Prostate gland (tissue), 2 donors: ENCODE measurements around the gene CLDN5. TPM values are rescaled to one million over a fixed set of nuclear protein-coding genes. Genes with fewer than 3 reads are reported as not detected.

ENCODE experiments used
- DNase-seq: peaks from one replicate; pipeline ENCODE4 v3.0.0-alpha.2; 2019; ENCODE audit warnings: low spot score
- H3K27ac ChIP-seq, 2 donors: fragments of 200-600 bp; sonication (generic); 2 replicates each; pipeline ENCODE4 v1.5.1; 2017 to 2019
- H3K27me3 ChIP-seq: fragments of 200-600 bp; sonication (generic); replicated peaks from 2 replicates; pipeline ENCODE4 v1.5.1; 2019; ENCODE audit not compliant: insufficient read depth
- H3K36me3 ChIP-seq, 2 donors: fragments of 200-600 bp; sonication (generic); 1 replicate in 1 of 2; 2 replicates in 1 of 2; pipeline versions ENCODE4 v1.5.1 to v1.8.1; 2017 to 2019
- H3K4me1 ChIP-seq: fragments of 200-600 bp; sonication (generic); replicated peaks from 2 replicates; pipeline ENCODE4 v1.5.1; 2019
- H3K4me3 ChIP-seq, 2 donors: fragments of 200-600 bp; sonication (generic); 2 replicates each; pipeline ENCODE4 v1.5.1; 2017 to 2019
- H3K9me3 ChIP-seq: fragments of 200-600 bp; sonication (generic); 2 replicates; pipeline ENCODE4 v1.5.1; 2017
- POLR2A ChIP-seq: fragments of 450-650 bp; IDR thresholded peaks from one replicate; pipeline ENCODE4 v1.6.1; 2016; ENCODE audit warnings: antibody characterized with exemption, mild to moderate bottlenecking
- POLR2AphosphoS5 ChIP-seq: sonication (generic); formaldehyde crosslinking; IDR thresholded peaks from one replicate; pipeline ENCODE4 v1.6.1; 2017; ENCODE audit warnings: antibody characterized with exemption
- WGBS: methylation state at CpG from one replicate; pipeline ENCODE4 v1.1.5; 2018; 5-methylcytosine and 5-hydroxymethylcytosine counted together
- intact Hi-C: fragments of 100-400 bp; cut with DNase I; formaldehyde crosslinking; loops from one replicate; pipeline ENCODE4 v1.14.2; 2022
- total RNA-seq, 2 donors: library from RNA; depleted of rRNA; stranded (reverse); fragments of >200 nt; gene quantifications; one replicate each; pipeline ENCODE4 v1.1.0, GENCODE V29; 2016
- TF ChIP-seq, protein P1 (sequence below), 4 experiments: fragments of 200-600 bp in 2 of 4; fragments of 450-650 bp in 2 of 4; sonication (generic) in 2 of 4; IDR thresholded peaks; 1 replicate in 3 of 4; 2 replicates in 1 of 4; pipeline ENCODE4 v1.5.1; 2016 to 2019; ENCODE audit warnings: antibody characterized with exemption in 4 of 4, mild to moderate bottlenecking in 2 of 4, moderate library complexity in 2 of 4

The CLDN5 gene
- total RNA-seq, 2 donors from 2014 or later, result 31.9 to 46.9 TPM

DNA sequence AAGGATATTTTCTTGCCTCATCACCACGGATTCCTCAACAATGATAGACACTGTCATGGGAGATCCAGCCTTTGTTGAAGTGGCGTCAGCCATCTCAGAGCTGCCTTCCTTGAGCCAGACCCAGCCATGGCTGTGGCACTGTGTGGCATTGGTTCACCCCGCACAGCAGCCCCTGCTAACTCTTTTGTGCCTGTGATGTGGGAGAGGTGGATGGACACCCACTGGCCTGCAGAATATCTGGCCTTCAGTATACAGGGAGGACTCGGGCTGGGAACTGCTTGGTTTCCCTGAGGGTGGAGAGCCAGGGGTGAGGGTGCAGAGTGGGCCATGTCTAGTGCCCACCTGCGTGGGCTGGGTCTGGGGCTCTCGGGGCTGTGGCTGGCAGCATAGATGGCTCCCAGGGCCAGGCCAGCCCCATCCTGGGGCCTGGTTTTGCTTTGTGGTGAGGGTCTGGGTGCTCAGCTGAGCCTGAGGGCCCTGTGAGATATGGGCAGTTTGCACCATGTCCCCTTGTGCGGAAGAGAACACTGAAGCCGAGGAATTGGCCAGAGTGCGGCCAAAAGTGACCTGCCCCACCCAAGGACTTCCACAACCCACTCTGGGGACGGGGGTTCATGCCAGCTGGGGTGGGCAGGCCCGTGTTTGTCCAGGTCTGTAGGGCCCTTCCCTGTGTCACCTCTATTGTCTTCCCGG is 6.1 kb downstream of the CLDN5 start:
- WGBS, result 91% methylated on average over 12 of the region's 12 CpGs
- intact Hi-C loops, result no loop called here

DNA sequence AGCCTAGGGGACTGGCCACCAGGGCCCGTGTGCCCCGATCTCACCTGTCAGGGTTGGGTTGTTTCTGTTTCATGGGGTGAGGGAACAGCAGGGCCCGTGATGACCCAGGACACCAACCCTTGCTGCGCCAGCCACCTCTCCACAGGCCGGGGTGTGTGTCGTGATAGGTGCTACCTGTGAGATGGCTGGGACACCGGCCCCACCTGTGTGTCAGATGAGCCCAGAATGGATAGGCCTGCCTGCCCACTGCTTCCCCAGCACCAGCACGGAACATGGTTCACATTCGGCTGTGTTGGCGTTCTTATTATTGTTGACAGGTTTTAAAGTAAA is 7.1 kb downstream of the CLDN5 start:
- 95% methylated on average over 10 of the region's 10 CpGs for WGBS
- DNase-seq, result no peak

More for the DNA sequence above, 6.1 kb downstream of the CLDN5 start:
- Histone ChIP-seq H3K4me1 (no peaks in the 10 kb centered on the region), H3K27me3 (no peaks in the 10 kb centered on the region), H3K9me3 (no peaks in the 10 kb centered on the region), H3K27ac (no peak overlapping the region), H3K36me3 (no peaks in the 10 kb centered on the region), H3K4me3 (no peak overlapping the region)
- no peak for DNase-seq
- TF ChIP-seq, protein P1, sequence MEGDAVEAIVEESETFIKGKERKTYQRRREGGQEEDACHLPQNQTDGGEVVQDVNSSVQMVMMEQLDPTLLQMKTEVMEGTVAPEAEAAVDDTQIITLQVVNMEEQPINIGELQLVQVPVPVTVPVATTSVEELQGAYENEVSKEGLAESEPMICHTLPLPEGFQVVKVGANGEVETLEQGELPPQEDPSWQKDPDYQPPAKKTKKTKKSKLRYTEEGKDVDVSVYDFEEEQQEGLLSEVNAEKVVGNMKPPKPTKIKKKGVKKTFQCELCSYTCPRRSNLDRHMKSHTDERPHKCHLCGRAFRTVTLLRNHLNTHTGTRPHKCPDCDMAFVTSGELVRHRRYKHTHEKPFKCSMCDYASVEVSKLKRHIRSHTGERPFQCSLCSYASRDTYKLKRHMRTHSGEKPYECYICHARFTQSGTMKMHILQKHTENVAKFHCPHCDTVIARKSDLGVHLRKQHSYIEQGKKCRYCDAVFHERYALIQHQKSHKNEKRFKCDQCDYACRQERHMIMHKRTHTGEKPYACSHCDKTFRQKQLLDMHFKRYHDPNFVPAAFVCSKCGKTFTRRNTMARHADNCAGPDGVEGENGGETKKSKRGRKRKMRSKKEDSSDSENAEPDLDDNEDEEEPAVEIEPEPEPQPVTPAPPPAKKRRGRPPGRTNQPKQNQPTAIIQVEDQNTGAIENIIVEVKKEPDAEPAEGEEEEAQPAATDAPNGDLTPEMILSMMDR (IDR thresholded peaks at IDR 0.05), result no peak
- TF ChIP-seq POLR2A, result no peak
- TF ChIP-seq POLR2AphosphoS5, result no peak

DNA sequence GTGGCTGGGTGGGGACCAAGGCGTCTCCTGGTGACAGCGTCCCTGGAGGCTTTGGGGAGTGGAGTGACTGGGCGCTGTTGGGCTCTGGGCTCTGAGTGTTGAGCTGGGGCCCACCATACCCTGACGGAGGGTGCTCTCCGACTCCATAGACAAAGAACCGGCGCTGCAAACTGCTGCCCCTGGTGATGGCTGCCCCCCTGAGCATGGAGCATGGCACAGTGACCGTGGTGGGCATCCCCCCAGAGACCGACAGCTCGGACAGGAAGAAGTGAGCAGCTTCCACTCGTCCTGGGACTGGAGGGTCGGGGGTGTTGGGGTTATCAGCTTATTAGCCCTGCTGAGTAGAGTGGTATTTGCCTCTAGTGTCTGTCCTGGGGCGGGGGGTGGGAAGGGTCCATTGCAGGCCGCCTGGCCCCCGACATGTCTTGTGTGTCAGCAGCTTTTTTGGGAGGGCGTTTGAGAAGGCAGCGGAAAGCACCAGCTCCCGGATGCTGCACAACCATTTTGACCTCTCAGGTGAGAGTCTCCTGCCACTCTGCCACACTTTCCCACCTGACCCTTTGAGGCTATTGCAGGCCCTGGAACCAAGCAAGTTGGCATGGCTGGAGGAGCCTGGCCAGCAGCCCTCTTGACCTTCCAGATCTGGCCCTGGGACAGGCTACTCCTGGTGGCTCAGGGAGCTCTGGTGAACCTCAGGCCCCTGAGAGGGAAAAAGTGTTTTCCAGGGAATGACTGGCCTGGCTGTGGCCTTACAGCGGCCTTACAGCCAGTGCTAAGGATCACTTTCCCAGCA is 7.6 kb downstream of the CLDN5 start:
- Histone ChIP-seq H3K27ac (no peak overlapping the region), H3K9me3 (no peaks in the 10 kb centered on the region), H3K4me1 (no peaks in the 10 kb centered on the region), H3K4me3 (no peak overlapping the region), H3K36me3 (no peaks in the 10 kb centered on the region), H3K27me3 (no peaks in the 10 kb centered on the region)
- intact Hi-C loops, result no loop called here
- DNase-seq, result no peak
- WGBS, result 94% methylated on average over 17 of the region's 19 CpGs
- TF ChIP-seq, protein P1 (IDR thresholded peaks at IDR 0.05), result no peak
- TF ChIP-seq POLR2AphosphoS5, result no peak
- TF ChIP-seq POLR2A, result no peak

More for the DNA sequence above, 7.1 kb downstream of the CLDN5 start:
- Histone ChIP-seq H3K4me1 (no peaks in the 10 kb centered on the region), H3K9me3 (no peaks in the 10 kb centered on the region), H3K27ac (no peak overlapping the region), H3K36me3 (no peaks in the 10 kb centered on the region), H3K4me3 (no peak overlapping the region), H3K27me3 (no peaks in the 10 kb centered on the region)
- intact Hi-C loops, result no loop called here
- no peak for TF ChIP-seq POLR2AphosphoS5
- TF ChIP-seq POLR2A, result no peak
- TF ChIP-seq, protein P1 (IDR thresholded peaks at IDR 0.05), result no peak

DNA sequence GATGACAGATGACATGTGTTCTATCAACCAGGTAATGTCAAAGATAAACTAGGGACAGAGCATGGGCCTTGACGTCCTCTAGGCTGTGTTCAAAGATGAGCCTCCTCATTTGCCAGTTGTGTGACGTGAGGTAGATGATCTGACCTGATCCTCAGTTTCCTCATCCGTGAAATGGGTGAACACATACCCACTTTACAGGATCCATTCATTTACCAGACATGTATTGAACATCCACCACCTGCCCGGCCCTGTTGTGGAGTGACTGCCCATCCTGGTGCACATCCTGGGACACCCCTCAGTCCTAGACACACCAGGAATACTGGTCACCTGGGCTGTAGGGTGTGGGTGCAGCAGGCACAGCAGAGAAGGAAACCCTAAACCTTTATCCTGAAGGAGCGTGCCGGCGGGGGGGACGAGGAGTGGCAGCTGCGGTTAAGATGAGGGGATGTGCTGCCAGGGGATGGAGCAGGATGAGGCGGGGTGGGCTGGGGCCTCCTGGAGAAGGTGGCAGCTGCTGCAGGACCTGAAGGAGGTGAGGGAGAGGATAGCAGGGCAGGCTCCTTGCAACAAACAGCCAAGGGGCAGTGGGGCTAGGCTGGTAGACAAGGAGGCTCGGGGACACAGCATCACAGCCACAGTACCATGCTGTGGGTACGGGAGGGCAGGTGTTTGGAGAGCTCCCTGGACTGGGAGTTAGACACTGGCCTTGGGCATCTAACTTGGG is 8.4 kb downstream of the CLDN5 start:
- intact Hi-C loops, result no loop called here
- H3K9me3 ChIP-seq, result no peaks in the 10 kb centered on the region
- no peak for DNase-seq
- 94% methylated on average over 12 of the region's 12 CpGs for WGBS
- H3K27ac ChIP-seq, result no peak overlapping the region
- no peaks in the 10 kb centered on the region for H3K27me3 ChIP-seq
- H3K4me1 ChIP-seq, result no peaks in the 10 kb centered on the region
- no peak overlapping the region for H3K4me3 ChIP-seq
- TF ChIP-seq POLR2A, result no peak
- no peak for TF ChIP-seq POLR2AphosphoS5
- no peaks in the 10 kb centered on the region for H3K36me3 ChIP-seq

DNA sequence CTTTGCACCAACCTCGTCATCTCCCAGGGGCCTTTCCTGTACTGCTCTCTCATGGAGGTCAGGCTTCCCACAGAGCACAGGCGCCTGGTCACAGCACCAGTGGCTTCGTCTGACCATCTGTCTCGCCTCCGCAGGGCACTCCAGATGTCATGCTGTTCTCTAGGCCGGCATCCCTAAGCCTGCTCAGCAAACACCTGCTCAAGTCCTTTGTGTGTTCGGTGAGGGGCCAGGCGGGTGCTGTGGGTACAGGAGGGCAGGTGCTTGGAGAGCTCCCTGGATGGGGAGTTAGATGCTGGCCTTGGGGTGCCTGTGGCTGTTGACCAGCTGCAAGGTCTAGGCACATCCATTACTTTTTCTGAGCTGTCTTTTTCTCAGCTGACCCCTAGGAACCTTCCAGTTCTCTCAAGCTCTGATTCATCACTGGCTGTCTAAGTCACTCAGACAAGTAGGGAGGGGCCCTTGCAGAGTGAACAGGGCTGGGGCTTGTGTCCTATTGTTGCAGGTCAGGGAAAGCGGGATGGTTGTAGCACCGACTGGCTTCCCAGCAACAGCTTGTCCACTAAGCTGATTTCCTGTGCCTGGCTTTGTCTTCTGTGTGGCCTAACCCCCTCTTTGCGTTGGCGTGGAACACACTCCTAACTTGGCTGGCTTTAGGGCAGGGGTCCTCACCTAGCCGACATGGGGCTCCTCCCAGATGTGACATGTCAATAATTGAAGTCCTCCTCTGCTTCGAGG is 9.2 kb downstream of the CLDN5 start:
- no peaks in the 10 kb centered on the region for H3K9me3 ChIP-seq
- intact Hi-C loops, result no loop called here
- WGBS, result 90% methylated on average over 14 of the region's 14 CpGs

More for the DNA sequence above, 9.2 kb downstream of the CLDN5 start:
- Histone ChIP-seq H3K36me3 (no peaks in the 10 kb centered on the region), H3K27me3 (no peaks in the 10 kb centered on the region), H3K27ac (no peak overlapping the region), H3K4me3 (no peak overlapping the region), H3K4me1 (no peaks in the 10 kb centered on the region)
- no peak for TF ChIP-seq POLR2A
- TF ChIP-seq, protein P1 (IDR thresholded peaks at IDR 0.05), result no peak
- no peak for TF ChIP-seq POLR2AphosphoS5
- no peak for DNase-seq
